GM18511 (cell line): Measurements from ENCODE around the gene TBC1D32.
"Not testable (repeated sequence)": the region's sequence is repeated elsewhere in the genome, so short reads cannot be mapped to it uniquely, and the experiment has no call there.

ENCODE experiments used
- ATAC-seq: cut with Tn5 transposase; IDR thresholded peaks from one replicate; pipeline ENCODE4 v1.9.1; 2021; ENCODE audit warnings: mild to moderate bottlenecking, moderate library complexity; ENCODE audit not compliant: unreplicated experiment

The TBC1D32 gene, protein sequence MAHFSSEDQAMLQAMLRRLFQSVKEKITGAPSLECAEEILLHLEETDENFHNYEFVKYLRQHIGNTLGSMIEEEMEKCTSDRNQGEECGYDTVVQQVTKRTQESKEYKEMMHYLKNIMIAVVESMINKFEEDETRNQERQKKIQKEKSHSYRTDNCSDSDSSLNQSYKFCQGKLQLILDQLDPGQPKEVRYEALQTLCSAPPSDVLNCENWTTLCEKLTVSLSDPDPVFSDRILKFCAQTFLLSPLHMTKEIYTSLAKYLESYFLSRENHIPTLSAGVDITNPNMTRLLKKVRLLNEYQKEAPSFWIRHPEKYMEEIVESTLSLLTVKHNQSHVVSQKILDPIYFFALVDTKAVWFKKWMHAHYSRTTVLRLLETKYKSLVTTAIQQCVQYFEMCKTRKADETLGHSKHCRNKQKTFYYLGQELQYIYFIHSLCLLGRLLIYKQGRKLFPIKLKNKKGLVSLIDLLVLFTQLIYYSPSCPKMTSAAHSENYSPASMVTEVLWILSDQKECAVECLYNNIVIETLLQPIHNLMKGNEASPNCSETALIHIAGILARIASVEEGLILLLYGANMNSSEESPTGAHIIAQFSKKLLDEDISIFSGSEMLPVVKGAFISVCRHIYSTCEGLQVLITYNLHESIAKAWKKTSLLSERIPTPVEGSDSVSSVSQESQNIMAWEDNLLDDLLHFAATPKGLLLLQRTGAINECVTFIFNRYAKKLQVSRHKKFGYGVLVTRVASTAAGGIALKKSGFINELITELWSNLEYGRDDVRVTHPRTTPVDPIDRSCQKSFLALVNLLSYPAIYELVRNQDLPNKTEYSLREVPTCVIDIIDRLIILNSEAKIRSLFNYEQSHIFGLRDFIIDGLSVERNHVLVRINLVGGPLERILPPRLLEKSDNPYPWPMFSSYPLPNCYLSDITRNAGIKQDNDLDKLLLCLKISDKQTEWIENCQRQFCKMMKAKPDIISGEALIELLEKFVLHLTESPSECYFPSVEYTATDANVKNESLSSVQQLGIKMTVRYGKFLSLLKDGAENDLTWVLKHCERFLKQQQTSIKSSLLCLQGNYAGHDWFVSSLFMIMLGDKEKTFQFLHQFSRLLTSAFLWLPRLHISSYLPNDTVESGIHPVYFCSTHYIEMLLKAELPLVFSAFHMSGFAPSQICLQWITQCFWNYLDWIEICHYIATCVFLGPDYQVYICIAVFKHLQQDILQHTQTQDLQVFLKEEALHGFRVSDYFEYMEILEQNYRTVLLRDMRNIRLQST

DNA sequence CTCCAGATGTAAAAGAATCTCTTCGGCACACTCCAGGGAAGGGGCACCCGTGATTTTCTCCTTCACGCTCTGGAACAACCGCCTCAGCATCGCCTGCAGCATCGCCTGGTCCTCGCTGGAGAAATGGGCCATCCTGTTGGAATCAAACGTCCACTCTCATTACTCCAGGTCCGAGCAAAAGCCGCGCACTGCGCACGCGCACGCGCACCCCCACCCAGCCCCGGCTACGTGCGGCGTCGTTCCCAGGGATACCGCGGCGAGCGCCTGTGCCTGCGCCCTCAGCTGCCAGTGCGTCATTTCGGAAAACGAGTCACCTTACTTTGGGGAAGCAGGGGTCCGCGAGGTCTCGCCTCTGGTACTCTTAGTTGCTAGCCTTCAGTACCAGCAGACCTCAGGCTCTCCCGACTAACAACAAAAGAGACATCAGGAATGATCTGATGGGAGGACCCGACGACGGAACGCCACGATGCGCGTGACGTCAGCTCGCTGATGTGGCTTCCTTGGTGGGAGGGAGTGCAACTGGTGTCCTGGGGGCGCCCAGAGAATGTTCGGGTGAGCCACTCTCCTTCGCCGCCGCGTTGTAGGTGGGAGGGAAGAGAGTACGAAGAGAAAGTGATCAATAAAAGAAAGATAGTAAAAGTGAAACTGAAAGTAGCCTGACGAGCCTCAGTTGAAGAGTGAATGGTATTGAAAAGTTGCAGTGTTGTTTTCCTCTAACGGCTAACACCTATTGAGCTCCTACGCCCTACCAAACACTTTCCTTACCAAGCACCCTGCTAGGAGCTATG lies at the start of gene TBC1D32:
TSS of gene TBC1D32 (minus strand) at position 182 of the 788 bp plus-strand sequence. CDS start at position 132, 50 bp downstream.
- peak; percentile 93 for ATAC-seq

DNA sequence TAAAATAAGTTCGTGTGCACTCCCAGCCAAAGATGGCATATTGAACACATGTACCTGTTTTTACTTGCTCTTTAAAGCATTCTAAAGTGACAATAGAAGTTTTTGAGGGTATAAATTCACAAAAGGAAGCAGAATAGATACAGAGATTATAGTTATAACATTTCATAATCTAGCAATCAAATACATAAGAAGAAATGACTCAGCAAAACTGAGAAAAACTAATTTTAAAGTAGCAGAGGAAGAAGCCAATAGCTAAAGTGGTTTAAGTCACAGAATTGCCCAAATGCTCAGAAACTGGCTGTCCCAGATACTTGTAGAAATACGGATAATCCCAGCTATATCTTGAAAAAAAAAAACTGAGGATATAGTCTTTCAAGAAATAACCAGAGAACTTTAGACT lies 49.2 kb upstream of the TBC1D32 start:
- no peak for ATAC-seq

DNA sequence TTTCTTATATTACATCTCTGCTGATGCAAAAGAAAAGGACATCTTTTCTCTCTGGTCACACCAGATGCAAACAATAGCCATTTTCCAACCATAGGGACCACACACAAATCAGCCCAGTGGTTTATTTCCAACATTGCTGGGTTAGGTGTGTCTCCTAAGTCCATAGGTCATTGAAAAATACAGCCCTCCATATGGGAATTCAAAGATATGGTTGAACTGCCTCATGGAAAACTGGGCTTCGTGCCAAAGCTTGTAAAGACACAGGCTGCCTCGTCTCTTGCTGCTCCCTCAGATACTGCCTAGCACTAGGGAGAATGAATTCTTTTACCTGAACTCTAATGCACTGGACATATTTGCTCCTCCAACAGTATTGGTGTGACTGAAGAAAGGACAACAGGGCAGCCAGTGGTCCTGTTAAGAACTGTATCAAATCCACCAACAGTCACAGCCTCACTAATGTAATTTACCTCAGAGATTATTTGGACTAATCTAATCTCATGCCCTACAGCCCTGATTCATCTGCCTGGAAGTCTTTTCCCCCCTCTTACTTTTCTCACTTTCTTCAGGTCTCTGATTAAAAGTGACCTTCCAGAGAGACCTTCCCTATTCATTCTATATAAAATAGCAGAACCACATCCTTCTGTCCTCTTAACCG lies 48.3 kb upstream of the TBC1D32 start:
- no peak for ATAC-seq

DNA sequence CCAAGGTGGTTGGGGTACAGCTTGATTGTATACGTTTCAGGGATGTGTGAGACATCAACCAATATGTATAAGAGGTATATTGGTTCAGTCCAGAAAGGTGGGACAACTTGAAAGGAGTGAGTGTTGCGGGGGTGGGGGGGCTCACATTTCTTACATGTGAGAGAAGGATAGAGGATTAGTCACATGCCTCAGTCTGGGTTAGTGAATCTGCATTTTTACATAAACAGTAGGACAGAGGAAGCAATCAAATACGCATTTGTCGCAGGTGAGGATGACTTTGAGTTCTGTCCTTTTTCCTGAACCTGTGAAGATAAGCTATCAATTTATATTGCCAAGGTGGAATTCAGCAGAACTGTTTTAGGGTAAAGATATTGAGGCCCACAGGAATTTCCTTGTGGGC lies 42.1 kb upstream of the TBC1D32 start:
- ATAC-seq: no peak

DNA sequence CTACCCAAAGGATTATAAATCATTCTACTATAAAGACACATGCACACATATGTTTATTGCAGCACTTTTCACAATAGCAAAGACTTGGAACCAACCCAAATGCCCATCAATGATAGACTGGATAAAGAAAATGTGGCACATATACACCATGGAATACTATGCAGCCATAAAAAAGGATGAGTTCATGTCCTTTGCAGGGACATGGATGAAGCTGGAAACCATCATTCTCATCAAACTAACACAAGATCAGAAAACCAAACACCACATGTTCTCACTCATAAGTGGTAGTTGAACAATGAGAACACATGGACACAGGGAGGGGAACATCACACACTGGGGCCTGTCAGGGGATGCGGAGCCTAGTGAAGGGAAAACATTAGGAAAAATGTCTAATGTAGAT lies 39.9 kb upstream of the TBC1D32 start:
- not testable (repeated sequence) for ATAC-seq

DNA sequence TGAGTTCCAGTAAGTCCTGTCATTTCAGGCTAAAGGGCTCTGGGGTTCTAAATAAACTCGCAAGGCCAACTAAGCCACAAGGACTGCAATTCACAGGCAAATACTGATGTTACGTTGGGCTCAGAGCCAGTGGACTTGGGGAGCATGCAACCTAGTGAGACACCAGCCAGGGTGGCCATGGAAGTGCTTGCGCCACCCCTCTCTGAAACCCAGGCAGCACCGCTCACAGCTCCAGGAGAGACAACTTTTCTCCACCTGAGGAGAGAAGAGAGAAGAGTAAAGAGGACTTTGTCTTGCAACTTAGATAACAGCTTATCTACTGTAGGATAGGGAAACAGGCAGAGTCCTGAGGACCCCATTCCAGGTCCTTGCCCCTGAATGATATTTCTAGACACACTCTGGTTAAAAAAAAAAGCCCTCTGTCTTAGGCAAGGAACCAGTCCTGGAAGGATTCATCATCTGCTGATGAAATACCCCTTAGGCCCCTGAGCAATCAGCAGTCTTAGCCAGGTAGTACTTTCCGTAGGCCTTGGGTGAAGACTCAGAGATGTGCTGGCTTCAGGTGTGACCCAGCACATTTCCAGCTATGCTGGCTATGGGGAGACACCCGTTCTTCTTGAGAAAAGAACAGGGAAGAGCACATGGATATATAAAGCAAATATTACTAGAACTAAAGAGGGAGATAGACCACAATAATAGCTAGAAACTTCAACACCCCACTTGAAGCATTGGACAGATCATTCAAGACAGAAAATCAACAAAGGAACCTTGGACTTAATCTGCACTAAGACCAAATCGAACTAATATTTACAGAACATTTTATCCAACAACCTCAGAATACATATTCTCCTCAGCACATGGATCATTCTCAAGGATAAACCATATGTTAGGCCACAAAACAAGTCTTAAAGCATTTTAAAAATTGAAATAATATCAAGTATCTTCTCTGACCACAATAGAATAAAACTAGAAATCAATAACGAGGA lies 31.5 kb upstream of the TBC1D32 start:
- ATAC-seq: no peak

DNA sequence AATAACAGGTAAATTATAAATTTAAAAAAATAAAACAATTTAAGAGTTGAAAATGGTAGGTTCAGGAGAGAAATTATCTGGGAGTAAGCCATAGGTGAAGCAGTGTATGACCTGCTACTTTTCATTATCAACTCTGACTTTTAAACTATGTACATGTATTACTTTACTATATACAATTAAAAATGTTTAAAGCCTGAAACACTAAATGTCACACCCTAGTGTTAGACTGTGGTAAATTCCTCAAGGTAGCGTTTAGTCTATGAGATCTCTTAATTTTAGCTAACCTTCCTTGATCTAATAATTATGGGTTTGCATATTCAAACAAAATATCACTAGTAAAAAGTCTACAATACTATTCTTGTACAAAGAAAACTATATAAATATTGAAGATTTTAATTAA lies 22.3 kb upstream of the TBC1D32 start:
- peak; percentile 47 for ATAC-seq

DNA sequence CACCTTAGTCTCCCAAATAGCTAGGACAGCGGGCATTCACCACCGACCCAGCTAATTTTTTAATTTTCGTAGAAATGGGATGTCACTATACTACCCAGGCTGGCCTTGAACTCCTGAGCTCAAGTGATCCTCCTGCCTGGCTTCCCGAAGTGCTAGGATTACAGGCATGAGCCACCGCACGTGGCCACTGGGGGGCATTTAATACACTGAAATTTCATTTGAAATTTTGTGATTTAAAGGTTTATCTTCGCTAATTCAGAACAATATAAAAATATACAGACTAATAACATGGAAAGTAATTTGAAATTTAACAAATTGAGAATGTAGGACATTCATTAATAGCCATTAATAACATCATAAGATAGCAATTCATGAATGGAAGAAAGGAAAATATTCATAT lies 20.5 kb upstream of the TBC1D32 start:
- no peak for ATAC-seq

DNA sequence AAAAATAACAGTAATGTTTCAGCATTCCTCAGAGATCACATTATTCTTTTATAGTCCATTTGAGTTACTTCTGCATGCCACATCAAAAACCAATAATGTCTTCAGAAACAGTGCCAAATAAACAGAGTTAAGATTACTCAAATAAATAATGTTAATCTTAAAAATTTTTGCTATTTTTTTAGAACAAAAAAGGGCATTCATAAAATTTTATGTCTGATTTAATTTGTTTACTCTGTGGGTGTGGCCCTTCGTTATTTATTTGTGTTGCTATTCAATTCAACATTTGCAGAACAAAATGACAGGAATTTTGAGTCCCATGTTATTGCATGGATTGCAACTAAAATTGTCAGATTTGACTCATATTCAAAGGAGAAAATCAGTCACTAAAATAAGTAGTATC lies 18.7 kb upstream of the TBC1D32 start:
- no peak for ATAC-seq

DNA sequence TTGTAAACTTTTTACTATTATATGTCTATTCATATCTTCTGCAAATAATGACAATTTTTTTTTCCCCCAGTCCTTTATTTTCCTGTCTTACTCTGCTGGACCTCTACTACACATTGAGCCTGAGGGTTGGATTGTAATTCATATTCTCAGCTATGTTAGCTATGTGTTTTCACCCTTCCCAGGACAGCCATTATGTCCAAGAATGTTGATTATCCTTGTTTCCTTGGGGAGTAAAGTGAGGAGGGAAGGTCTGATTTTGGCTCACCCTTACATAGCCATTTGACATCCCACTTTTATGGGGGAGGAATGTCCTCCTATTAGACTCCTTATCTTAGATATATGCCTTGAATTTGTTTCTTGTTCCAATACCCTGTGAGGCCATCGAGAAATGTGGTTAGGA lies 17.6 kb upstream of the TBC1D32 start:
- ATAC-seq: no peak

DNA sequence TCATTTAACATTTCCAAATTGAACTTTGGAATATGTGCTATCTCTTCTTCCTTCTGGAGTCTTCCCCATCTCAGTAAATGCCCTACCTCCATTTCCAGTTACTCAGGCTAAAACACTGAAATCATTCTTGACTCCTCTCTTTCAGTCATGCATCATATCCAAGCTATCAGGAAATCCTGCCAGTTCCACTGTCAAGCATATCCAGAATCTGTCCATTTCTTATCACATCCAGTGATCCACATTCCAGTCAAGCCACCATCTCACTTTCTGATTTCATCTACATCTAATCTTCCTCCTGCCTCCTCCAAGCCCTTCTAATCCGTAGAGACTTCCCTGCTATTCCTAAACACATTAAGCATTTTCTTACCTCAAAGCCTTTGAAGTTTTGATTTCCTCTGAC lies 15.3 kb upstream of the TBC1D32 start:
- no peak for ATAC-seq

DNA sequence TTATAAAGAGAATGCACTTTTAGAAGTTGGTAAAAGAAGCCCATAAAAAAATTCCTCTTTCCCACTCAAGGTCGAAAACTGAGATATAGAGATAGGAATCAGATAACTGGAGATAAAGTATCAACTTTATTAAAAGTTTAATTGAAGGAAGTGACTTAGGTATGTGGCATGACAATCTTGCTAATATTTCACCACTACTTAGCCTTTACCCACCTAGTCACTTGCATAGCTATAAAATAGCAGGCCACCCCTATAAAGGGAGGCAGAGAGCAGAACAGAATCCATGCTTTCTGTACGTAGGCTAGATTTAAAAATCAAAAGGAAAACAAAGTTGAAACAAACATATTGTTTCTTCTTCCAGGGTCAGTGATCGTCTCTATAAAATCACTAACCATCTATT lies 13.2 kb upstream of the TBC1D32 start:
- no peak for ATAC-seq

DNA sequence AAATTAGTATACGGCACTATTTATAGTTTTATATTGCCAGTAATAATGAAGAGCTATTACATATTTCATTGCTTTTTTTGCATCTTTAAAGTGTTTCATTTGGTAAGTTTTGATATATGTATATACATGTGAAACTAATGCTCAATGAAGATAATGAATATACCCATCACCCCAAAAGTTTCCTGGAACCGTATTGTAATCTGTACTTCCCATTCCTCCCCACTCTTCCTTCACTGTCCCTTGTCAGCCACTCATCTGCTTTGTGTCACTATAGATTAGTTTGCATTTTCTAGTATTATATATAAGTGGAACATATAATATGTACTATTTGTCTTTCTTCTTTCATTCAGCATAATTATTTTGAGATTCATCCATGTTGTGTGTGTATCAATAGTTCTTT lies 10.3 kb upstream of the TBC1D32 start:
- no peak for ATAC-seq

DNA sequence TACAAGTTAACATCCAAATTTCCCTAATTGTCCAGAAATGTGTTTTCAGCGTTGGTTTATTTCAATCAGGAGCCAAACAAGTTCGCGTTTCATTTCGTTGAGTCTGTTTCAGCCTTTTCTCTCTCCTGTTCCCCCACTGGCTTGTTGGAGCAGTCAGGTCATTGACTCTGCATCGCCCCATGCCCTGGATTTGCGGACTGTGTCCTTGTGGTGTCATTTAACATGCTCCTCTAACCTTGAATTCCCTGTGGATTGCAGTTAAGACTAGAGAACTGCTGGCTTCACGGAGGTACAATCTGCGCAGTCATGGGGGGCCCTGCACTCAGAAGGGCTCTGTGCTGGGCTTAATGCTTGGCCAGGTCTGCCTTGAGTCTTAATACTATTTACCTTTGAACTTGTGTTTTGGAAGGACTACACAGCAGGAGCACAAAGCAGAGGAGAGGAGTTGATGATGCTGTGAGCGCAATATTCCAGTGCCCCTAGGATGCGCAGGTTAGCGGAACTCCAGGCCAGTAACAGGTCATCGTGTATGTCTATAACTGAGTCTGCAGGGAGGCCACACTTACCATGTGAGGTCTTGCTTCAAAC lies 5.5 kb upstream of the TBC1D32 start:
- no peak for ATAC-seq

DNA sequence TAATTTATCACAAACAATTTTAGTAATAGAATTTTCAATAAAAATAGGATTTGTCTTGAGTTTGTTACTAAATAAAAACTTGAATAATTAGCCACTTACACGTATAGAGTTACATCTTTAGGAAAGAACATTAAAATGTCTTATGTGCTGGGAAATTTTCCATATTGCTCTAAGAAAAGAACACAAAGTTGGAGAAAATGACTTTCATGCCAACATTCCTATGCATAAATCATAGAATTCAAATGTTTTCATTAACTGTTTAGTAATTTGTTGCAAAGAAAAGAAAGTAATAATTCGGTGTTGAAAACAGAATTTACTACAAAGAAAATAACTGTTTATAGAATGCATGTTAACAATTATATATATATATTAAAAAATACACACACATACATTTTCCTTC lies 4.7 kb upstream of the TBC1D32 start:
- ATAC-seq: no peak

DNA sequence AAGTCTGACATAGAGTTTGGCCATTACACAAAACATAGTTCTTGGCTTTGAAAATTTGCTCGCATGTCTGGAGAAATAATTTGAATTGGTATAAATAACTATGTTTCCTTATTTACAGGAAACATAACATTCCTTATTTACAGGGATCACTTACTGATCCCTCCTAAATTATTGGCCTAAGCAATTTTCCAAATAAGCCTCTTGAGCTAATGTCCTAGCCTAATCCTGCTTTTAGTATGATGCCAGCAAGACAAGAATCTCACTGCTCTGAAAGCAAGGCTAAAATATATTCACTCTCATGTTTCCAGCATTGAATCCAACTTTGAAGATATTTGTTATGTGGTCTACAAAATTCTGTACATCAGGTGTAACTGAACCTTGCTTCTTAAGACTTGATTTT lies 4.1 kb upstream of the TBC1D32 start:
- ATAC-seq: no peak

DNA sequence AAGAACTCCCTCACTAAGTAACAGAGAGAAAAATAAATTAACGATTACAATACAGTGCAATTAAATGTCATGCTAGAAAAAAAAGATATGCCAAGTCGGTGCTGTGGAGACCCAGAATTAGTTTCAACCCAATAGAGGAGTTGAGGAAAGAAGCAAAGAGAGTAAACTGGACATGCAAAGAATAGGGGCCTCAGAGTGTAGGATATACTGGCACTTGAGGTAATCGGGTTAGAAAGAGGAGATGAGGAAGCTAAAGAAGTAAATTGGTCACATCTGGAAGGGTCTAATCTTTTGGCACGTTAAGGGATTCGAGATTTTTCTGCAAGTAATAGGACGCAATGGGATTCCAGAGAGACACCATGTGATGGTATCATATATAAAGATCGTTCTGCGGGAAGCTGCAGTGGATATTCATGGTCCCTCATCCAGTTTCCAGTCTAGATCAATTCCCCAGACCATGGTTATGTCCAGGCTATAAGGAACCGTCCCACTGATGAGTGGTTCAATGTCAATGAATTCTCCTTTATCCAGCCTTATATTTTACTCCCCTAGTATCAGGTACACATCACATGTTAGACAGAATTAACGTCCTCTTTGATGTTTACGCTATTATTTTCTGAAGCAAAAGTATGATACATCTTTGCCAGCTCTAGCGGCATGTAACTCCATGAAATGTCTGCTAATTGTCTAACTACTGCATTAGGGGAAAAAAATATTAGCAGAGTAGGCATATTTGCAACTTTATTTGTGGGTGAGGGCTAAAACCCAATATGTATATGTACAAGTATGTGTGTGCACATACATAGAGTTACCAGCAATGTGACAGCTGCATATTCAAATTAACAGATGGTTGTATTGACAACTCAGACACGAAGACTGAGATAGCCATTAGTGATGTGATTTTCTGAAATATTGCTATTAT lies 1.1 kb upstream of the TBC1D32 start:
- ATAC-seq: no peak
